Natural killer cell (primary cell): ENCODE data around the gene INPP4A. TPM values are rescaled to one million over a fixed set of nuclear protein-coding genes. Genes with fewer than 3 reads are reported as not detected.

Experiments
- ATAC-seq, 3 donors: fragments of 150-1000 bp in 2 of 3; fragments of 200-7000 bp in 1 of 3; cut with Tn5 transposase; 1 replicate in 1 of 3; 2 replicates in 2 of 3; pipeline ENCODE4 v1.10.0; 2021; ENCODE audit warnings: mild to moderate bottlenecking in 2 of 3, moderate library complexity in 2 of 3
- DNase-seq, 2 donors: peaks; one replicate each; pipeline versions ENCODE4 v3.0.0 to v3.0.0-alpha.2; 2013 to 2021; ENCODE audit warnings: mixed read lengths in 1 of 2
- H3K27ac ChIP-seq: one replicate; pipeline ENCODE4 v1.5.1; 2013; ENCODE audit warnings: mild to moderate bottlenecking, low read length
- H3K27me3 ChIP-seq: one replicate; pipeline ENCODE4 v1.6.1; 2013; ENCODE audit warnings: low read length; ENCODE audit not compliant: control insufficient read depth, insufficient read depth
- H3K36me3 ChIP-seq: one replicate; pipeline ENCODE4 v1.6.1; 2013; ENCODE audit warnings: low read length; ENCODE audit not compliant: control insufficient read depth, insufficient read depth
- H3K4me1 ChIP-seq: one replicate; pipeline ENCODE4 v1.6.1; 2013; ENCODE audit warnings: low read length; ENCODE audit not compliant: control insufficient read depth, insufficient read depth
- H3K4me3 ChIP-seq: one replicate; pipeline ENCODE4 v1.5.1; 2013; ENCODE audit warnings: low read length
- H3K9me3 ChIP-seq: one replicate; pipeline ENCODE4 v1.6.1; 2013; ENCODE audit warnings: low read length; ENCODE audit not compliant: control insufficient read depth, insufficient read depth
- H3K27ac Mint-ChIP-seq, 2 donors: one replicate each; pipeline ENCODE4 v1.8.0; 2022; ENCODE audit warnings: mild to moderate bottlenecking in 2 of 2, mixed read lengths in 2 of 2, moderate library complexity in 1 of 2
- H3K27me3 Mint-ChIP-seq, 2 donors: one replicate each; pipeline ENCODE4 v1.8.0; 2022; ENCODE audit warnings: low read depth in 2 of 2, mixed read lengths in 2 of 2
- H3K36me3 Mint-ChIP-seq: one replicate; pipeline ENCODE4 v1.8.0; 2022; ENCODE audit warnings: mixed read lengths
- H3K4me1 Mint-ChIP-seq, 2 donors: one replicate each; pipeline ENCODE4 v1.8.0; 2022; ENCODE audit warnings: mixed read lengths in 2 of 2
- H3K4me3 Mint-ChIP-seq: one replicate; pipeline ENCODE4 v1.8.0; 2022; ENCODE audit warnings: mild to moderate bottlenecking, moderate library complexity, mixed read lengths
- H3K9me3 Mint-ChIP-seq, 2 donors: one replicate each; pipeline ENCODE4 v1.8.0; 2022; ENCODE audit warnings: mixed read lengths in 2 of 2
- CTCF ChIP-seq: fragments of 200-600 bp; IDR thresholded peaks from one replicate; pipeline ENCODE4 v1.8.0; 2022; ENCODE audit warnings: antibody characterized with exemption
- WGBS: methylation state at CpG from one replicate; pipeline ENCODE4 v1.1.7; 2013; ENCODE audit warnings: missing lambda C conversion rate; ENCODE audit not compliant: insufficient coverage; 5-methylcytosine and 5-hydroxymethylcytosine counted together
- intact Hi-C: fragments of 100-400 bp; cut with micrococcal nuclease; formaldehyde crosslinking; loops from one replicate; pipeline ENCODE4 v1.14.2; 2022
- total RNA-seq, 4 donors: library from RNA; stranded (reverse); fragments of 120-200 nt in 1 of 4; gene quantifications; one replicate each; pipeline versions ENCODE4 v1.2.3 to v1.2.4, GENCODE V29; 2013 to 2022

The INPP4A gene
- total RNA-seq, 3 donors from 2014 or later (not counting 1 experiment from before 2014, with no cell fraction given): 192 to 243 (median 225) TPM

- H3K27me3 ChIP-seq: no peaks in the 10 kb centered on the region
- H3K36me3 ChIP-seq: peaks cover 76% of the 10 kb centered on the region
- H3K4me3 Mint-ChIP-seq: peak overlapping the region; percentile 29
- peak overlapping the region; percentile 2 for H3K27ac ChIP-seq
- H3K4me1 ChIP-seq: peaks cover 9% of the 10 kb centered on the region
- H3K27ac Mint-ChIP-seq: peak overlapping the region; percentile 79 to 87
- peak in 1 of 2 donors; percentile 17 for DNase-seq
- H3K27me3 Mint-ChIP-seq: no peaks in the 10 kb centered on the region
- TF ChIP-seq CTCF: no peak
- peaks cover 57 to 73% of the 10 kb centered on the region in 2 donors for H3K4me1 Mint-ChIP-seq
- no peaks in the 10 kb centered on the region for H3K9me3 Mint-ChIP-seq
- H3K9me3 ChIP-seq: no peaks in the 10 kb centered on the region
- ATAC-seq: peak in 2 of 3 donors; percentile 21 to 48
- WGBS: 92% methylated on average over 5 of the region's 5 CpGs
- peaks cover 28% of the 10 kb centered on the region for H3K36me3 Mint-ChIP-seq
- no peak overlapping the region for H3K4me3 ChIP-seq
- intact Hi-C loops: no loop called here
These were observed 170.8 kb downstream of the INPP4A start for GRCh38 chr2:98615481-98615880.

- H3K9me3 Mint-ChIP-seq: no peaks in the 10 kb centered on the region
- Histone ChIP-seq H3K4me3 (no peak overlapping the region), H3K9me3 (no peaks in the 10 kb centered on the region), H3K4me1 (peaks cover 8% of the 10 kb centered on the region), H3K27me3 (no peaks in the 10 kb centered on the region), H3K27ac (no peak overlapping the region), H3K36me3 (peaks cover 81% of the 10 kb centered on the region)
- no peak for ATAC-seq
- intact Hi-C loops: no loop called here
- DNase-seq: no peak
- peak overlapping the region; percentile 52 for H3K4me3 Mint-ChIP-seq
- TF ChIP-seq CTCF: no peak
- H3K36me3 Mint-ChIP-seq: peaks cover 32% of the 10 kb centered on the region
- 85% methylated on average over 5 of the region's 5 CpGs for WGBS
- peak overlapping the region; percentile 79 to 87 for H3K27ac Mint-ChIP-seq
- peaks cover 47 to 63% of the 10 kb centered on the region in 2 donors for H3K4me1 Mint-ChIP-seq
- H3K27me3 Mint-ChIP-seq: no peaks in the 10 kb centered on the region
These were observed 172.5 kb downstream of the INPP4A start for GRCh38 chr2:98617149-98617548.

GRCh38 chr2:98623657-98624056 lies 179.0 kb downstream of the INPP4A start:
- no peak for TF ChIP-seq CTCF
- DNase-seq (no peak), ATAC-seq (peak; percentile 63 to 70 (median 63))
- H3K36me3 ChIP-seq: peaks cover 78% of the 10 kb centered on the region
- H3K9me3 ChIP-seq: no peaks in the 10 kb centered on the region
- WGBS: 77% methylated on average over 5 of the region's 5 CpGs
- no peak overlapping the region for H3K27ac ChIP-seq
- intact Hi-C loops: no loop called here
- Mint-ChIP-seq H3K27ac (peak overlapping the region; percentile 47 to 59), H3K9me3 (no peaks in the 10 kb centered on the region), H3K36me3 (peaks cover 15% of the 10 kb centered on the region), H3K4me1 (peaks cover 26 to 48% of the 10 kb centered on the region in 2 donors), H3K27me3 (no peaks in the 10 kb centered on the region), H3K4me3 (no peak overlapping the region)
- no peak overlapping the region for H3K4me3 ChIP-seq
- no peaks in the 10 kb centered on the region for H3K27me3 ChIP-seq
- peaks cover 10% of the 10 kb centered on the region for H3K4me1 ChIP-seq

- no peaks in the 10 kb centered on the region for H3K27me3 Mint-ChIP-seq
- H3K4me1 Mint-ChIP-seq: peaks cover 63 to 65% of the 10 kb centered on the region in 2 donors
- Histone ChIP-seq H3K4me1 (peaks cover 38% of the 10 kb centered on the region), H3K4me3 (no peak overlapping the region), H3K27ac (peak overlapping the region; percentile 18), H3K27me3 (no peaks in the 10 kb centered on the region), H3K36me3 (peaks cover 81% of the 10 kb centered on the region), H3K9me3 (no peaks in the 10 kb centered on the region)
- DNase-seq: no peak
- peak overlapping the region; percentile 79 to 96 for H3K27ac Mint-ChIP-seq
- H3K9me3 Mint-ChIP-seq: no peaks in the 10 kb centered on the region
- 95% methylated on average over 3 of the region's 3 CpGs for WGBS
- no peak for TF ChIP-seq CTCF
- intact Hi-C loops: loop anchor here (5.0 to 10.0 kb wide), 2 partner anchors 205 to 888 kb away; no protein-coding TSS in a partner anchor
- no peak for ATAC-seq
- H3K36me3 Mint-ChIP-seq: peaks cover 9% of the 10 kb centered on the region
- H3K4me3 Mint-ChIP-seq: no peak overlapping the region
These were observed 187.7 kb downstream of the INPP4A start for GRCh38 chr2:98632351-98632750.
